ACC112 (cell line): ENCODE data around the gene MTHFR.

Experiments
- H2AFZ ChIP-seq: fragments of 200-600 bp; sonication (generic); one replicate; pipeline ENCODE4 v1.6.0; 2017; ENCODE audit warnings: antibody characterized with exemption, low read length; ENCODE audit not compliant: unreplicated experiment
- H3K27ac ChIP-seq: fragments of 200-600 bp; sonication (generic); 2 replicates; pipeline ENCODE4 v1.5.1; 2014; ENCODE audit warnings: low read depth, mild to moderate bottlenecking, antibody characterized with exemption, low read length, moderate library complexity
- H3K27me3 ChIP-seq: fragments of 200-600 bp; sonication (generic); 2 replicates; pipeline ENCODE4 v1.6.1; 2014; ENCODE audit warnings: mild to moderate bottlenecking, antibody characterized with exemption, low read length, moderate library complexity, mixed read lengths; ENCODE audit not compliant: insufficient read depth
- H3K36me3 ChIP-seq: fragments of 200-600 bp; sonication (generic); 2 replicates; pipeline ENCODE4 v1.6.1; 2016; ENCODE audit warnings: mild to moderate bottlenecking, antibody characterized with exemption, low read length, moderate library complexity, mixed read lengths; ENCODE audit not compliant: insufficient read depth
- H3K4me1 ChIP-seq: fragments of 200-600 bp; sonication (generic); one replicate; pipeline ENCODE4 v1.6.1; 2016; ENCODE audit warnings: low read length, mixed read lengths; ENCODE audit not compliant: insufficient read depth, unreplicated experiment, control insufficient read depth
- H3K4me3 ChIP-seq: fragments of 200-600 bp; sonication (generic); 2 replicates; pipeline ENCODE4 v1.5.1; 2014; ENCODE audit warnings: mild to moderate bottlenecking, low read depth, low read length
- H3K79me2 ChIP-seq: fragments of 200-600 bp; sonication (generic); one replicate; pipeline ENCODE4 v1.6.0; 2016; ENCODE audit warnings: low read length; ENCODE audit not compliant: control insufficient read depth, unreplicated experiment, insufficient read depth

The MTHFR gene

GRCh38 chr1:11805422-11806306, at the start of gene MTHFR, which contains the start of gene CLCN6:
Gene MTHFR, minus strand, starts transcription at chr1:11805964. Its CDS starts 2,848 bp downstream, at chr1:11803116.
Gene CLCN6, plus strand, starts transcription at chr1:11806191. Its CDS starts 72 bp downstream, at chr1:11806263.
- H3K27ac ChIP-seq: peak within 1 kb of the TSS; percentile 76
- H2AFZ ChIP-seq: peak within 1 kb of the TSS; percentile 58
- H3K36me3 ChIP-seq: no peaks in the 10 kb centered on the region
- H3K27me3 ChIP-seq: no peaks in the 10 kb centered on the region
- peak within 1 kb of the TSS; percentile 83 for H3K4me3 ChIP-seq
- peaks cover 44% of the 10 kb centered on the region for H3K79me2 ChIP-seq
- peaks cover 29% of the 10 kb centered on the region for H3K4me1 ChIP-seq

- no peaks in the 10 kb centered on the region for H3K4me1 ChIP-seq
- no peak overlapping the region for H2AFZ ChIP-seq
- no peaks in the 10 kb centered on the region for H3K79me2 ChIP-seq
- no peaks in the 10 kb centered on the region for H3K36me3 ChIP-seq
- H3K27me3 ChIP-seq: peaks cover 54% of the 10 kb centered on the region
- H3K4me3 ChIP-seq: no peak overlapping the region
- no peak overlapping the region for H3K27ac ChIP-seq
Observed at GRCh38 chr1:11855430-11855829, 49.7 kb upstream of the MTHFR start.

- Histone ChIP-seq H3K27ac (no peak overlapping the region), H3K4me3 (no peak overlapping the region), H3K27me3 (peaks cover 46% of the 10 kb centered on the region), H3K79me2 (no peaks in the 10 kb centered on the region), H2AFZ (no peak overlapping the region), H3K4me1 (no peaks in the 10 kb centered on the region), H3K36me3 (no peaks in the 10 kb centered on the region)
Observed at GRCh38 chr1:11854519-11854918, 48.8 kb upstream of the MTHFR start.

GRCh38 chr1:11851180-11851579, 45.4 kb upstream of the MTHFR start:
- H3K79me2 ChIP-seq: no peaks in the 10 kb centered on the region
- no peak overlapping the region for H2AFZ ChIP-seq
- H3K27me3 ChIP-seq: peaks cover 13% of the 10 kb centered on the region
- H3K4me3 ChIP-seq: no peak overlapping the region
- H3K27ac ChIP-seq: no peak overlapping the region
- H3K36me3 ChIP-seq: no peaks in the 10 kb centered on the region
- H3K4me1 ChIP-seq: no peaks in the 10 kb centered on the region

GRCh38 chr1:11850156-11850555, 44.4 kb upstream of the MTHFR start:
- H2AFZ ChIP-seq: no peak overlapping the region
- H3K36me3 ChIP-seq: 0 out of 2 replicates have a peak, but pooled peaks cover 2% of the 10 kb centered on the region
- H3K79me2 ChIP-seq: no peaks in the 10 kb centered on the region
- peaks cover 12% of the 10 kb centered on the region for H3K27me3 ChIP-seq
- no peak overlapping the region for H3K27ac ChIP-seq
- H3K4me3 ChIP-seq: no peak overlapping the region
- no peaks in the 10 kb centered on the region for H3K4me1 ChIP-seq

- no peak overlapping the region for H3K4me3 ChIP-seq
- no peak overlapping the region for H2AFZ ChIP-seq
- H3K36me3 ChIP-seq: peaks cover 7% of the 10 kb centered on the region; the same call in 1 of the 2 replicates
- H3K27ac ChIP-seq: no peak overlapping the region
- no peaks in the 10 kb centered on the region for H3K4me1 ChIP-seq
- H3K79me2 ChIP-seq: no peaks in the 10 kb centered on the region
- H3K27me3 ChIP-seq: peaks cover 9% of the 10 kb centered on the region
Observed at GRCh38 chr1:11848373-11848700, 42.6 kb upstream of the MTHFR start.

- H3K4me3 ChIP-seq: no peak within 1 kb of the TSS
- no peaks in the 10 kb centered on the region for H3K79me2 ChIP-seq
- H2AFZ ChIP-seq: no peak within 1 kb of the TSS
- peaks cover 5% of the 10 kb centered on the region for H3K27me3 ChIP-seq
- peaks cover 7% of the 10 kb centered on the region; the same call in 1 of the 2 replicates for H3K36me3 ChIP-seq
- H3K4me1 ChIP-seq: no peaks in the 10 kb centered on the region
- no peak within 1 kb of the TSS for H3K27ac ChIP-seq
Observed at GRCh38 chr1:11847667-11848372, 42.1 kb upstream of the MTHFR start, which contains the start of gene NPPA. Gene NPPA, minus strand, starts transcription at chr1:11847783. Its CDS starts 99 bp downstream, at chr1:11847684.

GRCh38 chr1:11845641-11846335, 40.0 kb upstream of the MTHFR start:
- Histone ChIP-seq H3K4me1 (no peaks in the 10 kb centered on the region), H3K27ac (no peak overlapping the region), H3K4me3 (no peak overlapping the region), H2AFZ (no peak overlapping the region), H3K27me3 (0 out of 2 replicates have a peak, but pooled peaks cover 4% of the 10 kb centered on the region), H3K36me3 (peaks cover 16% of the 10 kb centered on the region; the same call in 1 of the 2 replicates), H3K79me2 (no peaks in the 10 kb centered on the region)

- Histone ChIP-seq H3K4me3 (no peak overlapping the region), H3K27ac (no peak overlapping the region), H3K36me3 (peaks cover 22% of the 10 kb centered on the region; the same call in 1 of the 2 replicates), H3K27me3 (no peaks in the 10 kb centered on the region), H2AFZ (no peak overlapping the region), H3K79me2 (no peaks in the 10 kb centered on the region), H3K4me1 (no peaks in the 10 kb centered on the region)
Observed at GRCh38 chr1:11842154-11843041, 36.6 kb upstream of the MTHFR start.
